ENCODE data around the gene SETD3. TPM values are rescaled to one million over a fixed set of nuclear protein-coding genes. Genes with fewer than 3 reads are reported as not detected.

The SETD3 gene
- total and polyA plus RNA-seq, 4 donors, result 36.4 to 60.9 (median 49.7) TPM

GRCh38 chr14:99437706-99438105 is 43.0 kb downstream of the SETD3 start:
- Histone ChIP-seq H3K9ac (ENCODE audit: insufficient read depth in 1 of 2, low read length in 2 of 2) (no peak overlapping the region), H3K36me3 (ENCODE audit: control insufficient read depth in 4 of 4, insufficient read depth in 4 of 4, low read length in 4 of 4) (peaks cover 5 to 16% (median 6%) of the 10 kb centered on the region in 4 donors), H3K27ac (ENCODE audit: low read depth in 1 of 2, low read length in 1 of 2) (no peak overlapping the region), H3K27me3 (ENCODE audit: control insufficient read depth in 3 of 3, insufficient read depth in 3 of 3, low read length in 2 of 3) (no peaks in the 10 kb centered on the region), H3K4me3 (no peak overlapping the region), H3K9me3 (ENCODE audit: control insufficient read depth in 4 of 4, insufficient read depth in 3 of 4, low read length in 3 of 4) (no peaks in the 10 kb centered on the region), H3K4me1 (ENCODE audit: control insufficient read depth in 5 of 5, insufficient read depth in 5 of 5, low read length in 5 of 5) (peaks cover 0 to 7% (median 0%) of the 10 kb centered on the region in 5 donors)
- DNase-seq (no peak), ATAC-seq (ENCODE audit: insufficient read depth, low FRiP score) (no peak)
- 77 to 92% methylated on average over 3 of the region's 3 CpGs for WGBS, 2 donors
- no peak for TF ChIP-seq CTCF (IDR thresholded peaks at IDR 0.05; ENCODE audit: control extremely low read depth, extremely low read depth)

DNA sequence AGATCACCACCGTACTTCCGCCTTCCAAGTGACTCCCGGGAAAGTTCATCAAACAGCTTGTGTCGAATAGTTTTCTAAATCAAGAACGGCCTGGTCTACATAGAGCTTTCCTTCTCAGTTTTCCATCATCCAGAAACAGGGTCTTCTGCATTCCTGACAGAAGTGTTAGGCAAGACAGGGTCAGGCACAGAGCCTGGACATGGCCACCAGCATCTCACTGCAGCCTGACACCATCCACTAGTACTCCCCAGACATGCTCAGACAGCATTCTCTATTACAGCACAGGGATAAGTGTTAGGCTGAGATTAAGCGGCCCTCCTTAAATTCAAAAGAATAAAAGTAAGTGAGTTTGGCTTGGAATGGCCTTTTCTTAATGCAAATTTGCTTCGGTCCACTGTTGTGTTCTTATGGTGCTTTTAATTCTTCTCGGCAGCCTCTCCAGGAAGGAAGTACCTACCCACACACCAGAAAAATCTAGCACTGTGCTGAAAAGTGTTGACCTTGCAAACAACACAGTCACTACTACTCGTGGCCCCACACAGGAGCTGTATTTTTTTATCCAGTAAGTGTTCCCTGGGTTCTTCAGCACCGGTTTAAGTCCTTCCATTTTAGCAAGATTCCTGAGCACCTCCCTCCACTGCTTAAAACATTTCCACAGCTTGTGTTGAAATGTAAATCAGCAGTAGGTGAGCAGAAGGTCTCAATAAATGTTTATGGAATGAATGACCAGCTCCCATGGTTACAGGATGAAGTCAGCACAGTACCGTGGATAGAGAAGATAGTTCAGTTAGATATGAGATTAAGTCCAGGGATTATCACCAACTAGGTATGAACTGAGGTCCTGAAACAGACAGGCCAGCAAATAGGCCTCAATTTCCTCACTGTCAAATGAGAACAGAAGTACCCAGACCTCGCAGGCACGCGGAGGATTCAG is 44.1 kb downstream of the SETD3 start:
- ATAC-seq (ENCODE audit: insufficient read depth, low FRiP score) (peak; percentile 79), DNase-seq (peak in 2 of 3 donors; percentile 17 to 28)
- Histone ChIP-seq H3K9ac (ENCODE audit: insufficient read depth in 1 of 2, low read length in 2 of 2) (no peak overlapping the region), H3K27me3 (ENCODE audit: control insufficient read depth in 3 of 3, insufficient read depth in 3 of 3, low read length in 2 of 3) (no peaks in the 10 kb centered on the region), H3K9me3 (ENCODE audit: control insufficient read depth in 4 of 4, insufficient read depth in 3 of 4, low read length in 3 of 4) (no peaks in the 10 kb centered on the region), H3K4me3 (no peak overlapping the region), H3K36me3 (ENCODE audit: control insufficient read depth in 4 of 4, insufficient read depth in 4 of 4, low read length in 4 of 4) (peaks cover 3 to 18% (median 9%) of the 10 kb centered on the region in 4 donors), H3K4me1 (ENCODE audit: control insufficient read depth in 5 of 5, insufficient read depth in 5 of 5, low read length in 5 of 5) (peaks cover 0 to 7% (median 0%) of the 10 kb centered on the region in 5 donors), H3K27ac (ENCODE audit: low read depth in 1 of 2, low read length in 1 of 2) (peak overlapping the region in 1 of 2 donors; percentile 83)
- no peak for TF ChIP-seq CTCF (IDR thresholded peaks at IDR 0.05; ENCODE audit: control extremely low read depth, extremely low read depth)
- WGBS, 2 donors, result 58 to 66% methylated on average over 14 of the region's 14 CpGs

DNA sequence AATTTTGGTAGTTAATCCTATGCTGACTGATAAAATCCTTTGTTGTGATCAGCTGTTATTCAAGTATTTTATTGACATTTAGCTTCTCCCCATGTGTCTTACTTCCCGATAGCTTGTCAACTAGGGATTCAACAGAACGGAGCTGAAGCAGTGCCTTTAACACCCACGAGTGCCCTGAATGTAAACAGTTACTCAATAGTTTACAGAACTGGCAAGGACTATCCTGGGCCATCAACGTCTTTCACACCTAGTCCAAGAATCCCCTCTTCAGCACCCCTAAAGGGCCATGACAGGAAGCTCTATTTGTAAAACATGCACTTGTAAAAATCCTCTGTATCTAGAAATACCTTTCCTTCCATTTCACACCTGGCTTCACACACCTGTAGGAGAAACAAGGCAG is 45.3 kb downstream of the SETD3 start:
- H3K36me3 ChIP-seq (ENCODE audit: control insufficient read depth in 4 of 4, insufficient read depth in 4 of 4, low read length in 4 of 4), result peaks cover 3 to 15% (median 8%) of the 10 kb centered on the region in 4 donors
- H3K9ac ChIP-seq (ENCODE audit: insufficient read depth in 1 of 2, low read length in 2 of 2), result no peak overlapping the region
- no peak for TF ChIP-seq CTCF (IDR thresholded peaks at IDR 0.05; ENCODE audit: control extremely low read depth, extremely low read depth)
- DNase-seq (no peak), ATAC-seq (ENCODE audit: insufficient read depth, low FRiP score) (no peak)
- H3K9me3 ChIP-seq (ENCODE audit: control insufficient read depth in 4 of 4, insufficient read depth in 3 of 4, low read length in 3 of 4), result no peaks in the 10 kb centered on the region
- no peaks in the 10 kb centered on the region for H3K27me3 ChIP-seq (ENCODE audit: control insufficient read depth in 3 of 3, insufficient read depth in 3 of 3, low read length in 2 of 3)
- H3K4me3 ChIP-seq, result no peak overlapping the region
- H3K27ac ChIP-seq (ENCODE audit: low read depth in 1 of 2, low read length in 1 of 2), result no peak overlapping the region
- 51 to 69% methylated on average over 4 of the region's 4 CpGs for WGBS, 2 donors
- H3K4me1 ChIP-seq (ENCODE audit: control insufficient read depth in 5 of 5, insufficient read depth in 5 of 5, low read length in 5 of 5), result peaks cover 0 to 9% (median 3%) of the 10 kb centered on the region in 5 donors

Data from lung (tissue), 12 donors.